Measurements from ENCODE around the gene WDR3.

The WDR3 gene

GRCh38 chr1:117970252-117970651 lies 40.7 kb downstream of the WDR3 start:
- no peak overlapping the region for H3K4me3 ChIP-seq (ENCODE audit: low read length)
- no peak for TF ChIP-seq CTCF (conservative IDR thresholded peaks at IDR 0.05; ENCODE audit: low read depth, low read length)
- DNase-seq (ENCODE audit: low read depth): no peak

DNA sequence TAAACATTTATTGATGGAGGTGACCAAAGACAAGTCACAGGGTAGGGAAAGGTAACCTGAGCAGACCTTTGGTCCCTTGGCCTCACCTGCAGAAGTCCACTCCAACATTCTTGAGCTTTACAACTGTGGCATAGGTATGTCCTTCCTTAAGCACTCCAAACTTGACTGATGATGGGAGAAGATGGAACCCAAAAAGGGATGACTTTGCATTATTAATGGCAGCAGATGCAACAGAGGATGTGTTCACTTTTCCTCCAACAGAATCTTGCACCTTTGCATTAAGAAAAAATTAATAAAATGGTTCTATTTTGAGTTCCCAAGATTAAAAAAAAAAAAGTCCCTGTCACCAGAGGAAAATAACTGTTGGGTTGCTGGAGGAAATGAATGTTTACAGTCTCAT lies 42.2 kb downstream of the WDR3 start:
- TF ChIP-seq CTCF (conservative IDR thresholded peaks at IDR 0.05; ENCODE audit: low read depth, low read length): no peak
- DNase-seq (ENCODE audit: low read depth): no peak
- no peak overlapping the region for H3K4me3 ChIP-seq (ENCODE audit: low read length)

DNA sequence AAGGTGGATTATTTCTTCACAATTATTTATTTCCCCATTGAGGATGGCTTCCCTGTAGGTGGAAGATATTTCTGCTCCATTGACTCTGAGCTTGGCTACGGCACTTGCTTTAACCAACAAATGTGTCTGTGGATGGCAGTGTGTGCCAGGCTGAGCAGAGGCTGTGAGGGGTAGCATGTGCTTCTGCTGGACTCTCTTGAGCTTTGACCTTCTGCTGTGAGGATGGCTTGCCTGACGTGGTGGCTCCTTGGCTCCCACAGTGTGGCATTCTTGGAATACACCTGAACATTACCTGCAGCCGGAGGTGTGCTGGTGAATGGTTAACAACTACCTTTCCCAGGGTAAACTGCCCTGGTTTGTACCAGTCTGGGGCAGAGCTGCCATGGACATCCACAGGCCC lies 46.8 kb downstream of the WDR3 start:
- no peak for DNase-seq (ENCODE audit: low read depth)
- TF ChIP-seq CTCF (conservative IDR thresholded peaks at IDR 0.05; ENCODE audit: low read depth, low read length): no peak

GRCh38 chr1:117981455-117982192 lies 52.1 kb downstream of the WDR3 start:
- no peak for DNase-seq (ENCODE audit: low read depth)
- H3K4me3 ChIP-seq (ENCODE audit: low read length): no peak overlapping the region
- TF ChIP-seq CTCF (conservative IDR thresholded peaks at IDR 0.05; ENCODE audit: low read depth, low read length): no peak

More for the DNA sequence above, 46.8 kb downstream of the WDR3 start:
- H3K4me3 ChIP-seq (ENCODE audit: low read length): no peak overlapping the region

DNA sequence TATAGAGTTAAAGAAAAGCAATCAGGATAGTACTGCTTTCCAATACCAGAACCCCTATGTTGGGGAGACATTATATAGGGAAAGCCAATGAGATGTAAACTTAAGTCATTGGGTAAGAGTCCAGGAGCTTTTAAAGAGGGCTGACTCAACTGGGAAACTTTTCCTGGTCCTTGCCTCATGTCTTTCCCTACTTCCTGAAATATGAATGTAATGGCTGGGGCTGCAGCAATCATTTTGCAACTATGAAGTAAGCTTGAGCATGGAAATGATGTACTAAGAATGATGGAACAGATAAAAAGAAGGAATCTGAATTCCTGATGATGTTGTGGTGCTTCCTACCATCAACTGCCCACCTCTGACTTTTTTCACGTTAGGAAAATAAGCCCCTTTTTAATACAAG lies 55.7 kb downstream of the WDR3 start:
- TF ChIP-seq CTCF (conservative IDR thresholded peaks at IDR 0.05; ENCODE audit: low read depth, low read length): no peak
- DNase-seq (ENCODE audit: low read depth): no peak
- no peak overlapping the region for H3K4me3 ChIP-seq (ENCODE audit: low read length)

DNA sequence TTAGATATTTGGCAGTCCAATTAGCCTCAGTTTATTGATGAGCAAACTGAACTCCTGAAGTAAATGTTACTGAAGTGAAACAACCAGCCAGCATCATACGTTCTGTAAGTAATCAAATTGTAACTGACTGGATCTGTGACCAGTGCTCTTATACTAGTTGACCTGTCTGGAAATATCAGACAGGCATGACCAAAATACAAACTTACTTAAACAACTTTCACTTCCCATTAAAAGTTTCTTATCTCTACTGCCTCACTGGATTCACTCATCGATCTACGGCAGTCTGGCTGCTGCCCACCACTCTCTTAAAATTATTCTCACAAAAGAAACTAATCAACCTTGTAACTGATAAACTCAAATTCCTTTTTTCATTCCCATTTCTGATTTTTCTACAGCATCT lies 56.4 kb downstream of the WDR3 start:
- no peak for DNase-seq (ENCODE audit: low read depth)
- no peak overlapping the region for H3K4me3 ChIP-seq (ENCODE audit: low read length)
- no peak for TF ChIP-seq CTCF (conservative IDR thresholded peaks at IDR 0.05; ENCODE audit: low read depth, low read length)

GRCh38 chr1:118004312-118004711 lies 74.8 kb downstream of the WDR3 start:
- H3K4me3 ChIP-seq (ENCODE audit: low read length): no peak overlapping the region
- TF ChIP-seq CTCF (conservative IDR thresholded peaks at IDR 0.05; ENCODE audit: low read depth, low read length): no peak
- no peak for DNase-seq (ENCODE audit: low read depth)

All from retinal pigment epithelial cell (primary cell).